Brain pericyte (primary cell): ENCODE results near the gene MEAK7.

Experiments
- DNase-seq: peaks from one replicate; pipeline ENCODE4 v3.0.0-alpha.2; 2012; ENCODE audit warnings: low read depth, low spot score

MEAK7 gene

GRCh38 chr16:84489131-84489530 lies 15.3 kb downstream of the MEAK7 start:
- DNase-seq = no peak

GRCh38 chr16:84487358-84487757 lies 17.1 kb downstream of the MEAK7 start:
- no peak for DNase-seq

DNA sequence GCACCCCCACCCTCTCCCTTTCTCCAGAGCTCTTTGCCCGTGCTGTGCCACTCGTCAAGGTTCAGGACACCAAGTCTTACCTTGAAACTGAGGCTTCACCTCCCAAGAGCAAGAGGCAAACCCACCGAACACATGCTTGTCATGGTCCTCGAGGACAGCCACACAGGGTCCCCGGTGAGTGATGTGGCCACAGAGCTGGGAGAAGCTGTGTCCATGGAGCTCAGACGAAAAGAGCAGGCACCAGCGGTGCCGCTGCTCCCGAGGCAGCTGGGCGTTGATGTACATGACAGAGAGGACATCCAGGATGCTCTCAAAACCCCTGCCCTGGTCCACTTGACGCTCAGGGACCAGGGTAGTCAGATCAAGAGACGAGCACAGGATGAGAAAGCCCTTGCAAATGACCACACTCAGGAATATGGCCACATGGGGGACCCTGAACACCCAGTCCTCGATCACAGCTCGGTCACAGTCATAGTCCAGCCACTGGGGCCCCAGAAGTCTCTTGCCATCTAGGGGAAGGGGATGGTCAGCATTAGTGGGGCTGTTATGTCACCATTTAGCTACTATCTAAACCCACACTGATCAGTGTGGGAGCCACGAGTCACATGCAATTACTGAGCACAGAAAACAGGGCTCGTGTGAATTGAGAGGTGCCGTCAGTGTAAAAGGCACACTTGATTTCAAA lies 17.8 kb downstream of the MEAK7 start:
- no peak for DNase-seq

DNA sequence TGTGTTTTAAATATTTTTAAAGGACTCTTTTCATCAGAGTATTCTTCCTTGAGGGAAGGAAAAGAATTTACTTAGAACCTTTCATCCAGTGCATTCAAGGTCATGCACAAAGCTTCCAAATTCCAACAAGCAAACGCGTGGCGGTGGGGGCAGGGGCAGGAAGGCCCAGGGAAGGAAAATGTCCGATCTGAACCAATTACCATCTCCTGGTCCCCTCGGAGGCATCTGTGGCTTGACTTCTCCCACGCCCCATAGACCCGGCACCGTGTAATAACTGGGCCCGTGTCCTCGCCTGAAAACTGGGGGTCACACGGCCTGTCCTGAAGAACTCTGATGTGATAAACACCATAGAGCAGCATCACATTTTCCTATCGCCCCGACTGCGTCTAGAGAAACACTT lies 18.3 kb downstream of the MEAK7 start:
- DNase-seq = no peak

GRCh38 chr16:84485255-84486010 lies 19.0 kb downstream of the MEAK7 start:
- no peak for DNase-seq

GRCh38 chr16:84484579-84485254 lies 19.7 kb downstream of the MEAK7 start:
- no peak for DNase-seq

DNA sequence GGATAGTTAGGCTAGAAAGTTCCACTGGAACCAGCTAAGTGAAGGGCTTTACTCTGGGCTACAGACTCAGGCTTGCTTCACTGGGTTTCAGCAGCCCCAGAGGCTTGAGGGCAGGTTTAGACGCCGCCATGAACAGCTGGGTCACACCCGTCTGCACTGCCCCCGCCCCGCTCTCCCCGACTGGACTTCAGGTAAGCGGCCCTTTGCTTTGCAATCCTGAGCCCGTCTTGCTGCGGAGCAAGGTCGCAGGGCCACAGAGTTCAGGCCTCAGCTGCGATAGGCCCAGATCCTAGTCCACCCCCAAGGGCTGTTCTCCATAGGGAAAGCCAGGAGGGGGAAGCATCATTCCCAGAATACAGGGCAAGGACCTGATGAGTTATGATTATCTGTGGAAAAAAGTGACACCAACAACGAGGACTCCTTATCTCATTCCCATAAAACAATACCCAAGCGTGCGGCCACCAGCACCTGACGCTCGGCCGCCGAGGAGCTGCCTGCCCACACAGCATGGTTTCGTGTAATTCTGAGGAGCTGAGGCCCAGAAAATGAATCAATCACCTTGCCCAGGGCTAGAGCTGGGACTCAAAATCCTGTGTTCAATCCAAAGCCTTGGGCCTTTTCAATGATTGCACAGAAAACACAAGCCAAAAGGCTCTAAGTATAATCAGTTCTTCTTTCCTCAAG lies 20.4 kb downstream of the MEAK7 start:
- no peak for DNase-seq

DNA sequence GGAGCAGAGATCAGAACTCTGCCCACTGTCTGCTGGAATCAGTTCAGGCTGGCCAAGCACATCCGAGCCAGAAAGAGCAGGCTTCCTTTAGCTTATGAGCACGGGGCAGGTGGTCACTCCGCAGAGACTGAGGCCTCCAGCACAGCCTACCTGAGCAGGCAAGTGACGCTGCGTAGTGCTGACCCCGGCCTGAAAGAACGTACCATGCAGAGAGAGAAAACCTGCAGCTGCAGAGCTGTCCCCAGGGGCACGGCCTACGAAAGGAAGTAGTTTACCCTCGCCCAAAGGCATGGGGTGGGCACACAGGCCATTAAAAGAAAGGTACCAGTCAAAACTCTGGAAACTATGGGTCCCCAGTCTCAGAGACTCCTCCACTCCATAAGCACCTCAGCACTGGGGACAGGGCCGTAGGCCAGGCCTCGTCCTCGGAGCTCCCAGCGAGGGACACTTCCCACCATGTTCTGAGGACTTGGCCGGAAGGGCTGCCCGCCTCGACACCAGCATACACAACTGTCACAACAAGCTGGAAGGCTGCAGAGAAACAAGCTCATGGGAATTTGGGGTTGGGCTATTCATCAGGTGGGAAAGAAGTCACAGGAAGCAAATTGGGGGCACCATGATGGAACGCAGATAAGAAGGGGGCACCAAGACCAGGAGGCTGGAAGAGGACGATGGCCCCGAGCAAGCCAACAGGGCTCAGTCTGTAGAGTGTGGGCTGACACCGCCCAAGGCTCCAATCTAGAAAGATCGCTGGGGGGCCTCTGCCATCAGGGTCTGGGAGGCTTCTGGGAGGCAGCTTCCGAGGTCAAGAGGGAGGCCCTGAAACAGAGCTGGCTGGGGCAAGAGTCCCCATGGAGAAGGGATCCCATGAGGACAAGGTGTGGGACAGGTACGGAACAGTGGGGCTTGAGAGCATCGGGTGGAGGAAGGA lies 21.2 kb downstream of the MEAK7 start:
- DNase-seq = no peak

DNA sequence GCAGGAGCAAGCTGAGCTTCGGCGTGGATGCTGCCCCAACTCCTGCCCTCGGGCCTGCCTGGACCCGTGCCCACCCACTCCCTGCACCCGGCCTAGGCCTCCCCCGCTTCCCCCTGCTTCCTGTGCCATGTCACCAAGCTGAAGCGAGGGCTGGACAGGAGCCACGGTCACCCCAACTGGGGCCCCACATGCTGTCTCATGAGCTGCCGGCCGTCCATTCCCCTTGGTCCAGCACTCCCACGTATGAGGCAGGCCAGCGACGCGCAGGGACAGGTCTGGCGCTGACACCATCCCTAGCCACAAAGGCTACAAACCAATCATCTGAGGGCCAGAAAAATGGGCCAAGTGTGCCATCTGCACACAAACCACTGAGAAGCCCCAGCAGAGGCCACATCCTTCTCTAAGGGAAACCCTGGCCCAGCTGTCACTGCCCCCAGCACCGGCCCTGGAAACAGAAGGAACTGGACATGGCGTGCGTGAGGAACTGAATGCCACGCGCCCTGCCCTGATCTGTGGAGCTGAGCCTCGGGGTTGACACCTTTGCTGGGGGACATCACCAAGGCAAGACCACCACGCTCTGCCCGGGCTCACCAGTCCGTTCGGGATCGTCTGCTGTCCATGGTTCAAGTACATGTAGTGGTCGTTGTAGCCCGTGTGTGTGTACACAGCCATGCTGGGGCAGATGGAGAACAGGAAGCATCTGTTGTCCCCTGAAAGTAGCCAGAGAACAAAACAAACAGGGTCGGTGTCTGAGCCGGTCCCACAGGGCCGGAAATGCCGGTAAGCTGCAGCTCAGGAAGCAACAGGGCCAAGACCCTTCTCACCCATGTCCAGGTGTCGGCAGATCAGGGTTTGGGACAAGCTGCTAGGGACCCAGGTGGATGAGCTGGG lies 22.2 kb downstream of the MEAK7 start:
- no peak for DNase-seq

DNA sequence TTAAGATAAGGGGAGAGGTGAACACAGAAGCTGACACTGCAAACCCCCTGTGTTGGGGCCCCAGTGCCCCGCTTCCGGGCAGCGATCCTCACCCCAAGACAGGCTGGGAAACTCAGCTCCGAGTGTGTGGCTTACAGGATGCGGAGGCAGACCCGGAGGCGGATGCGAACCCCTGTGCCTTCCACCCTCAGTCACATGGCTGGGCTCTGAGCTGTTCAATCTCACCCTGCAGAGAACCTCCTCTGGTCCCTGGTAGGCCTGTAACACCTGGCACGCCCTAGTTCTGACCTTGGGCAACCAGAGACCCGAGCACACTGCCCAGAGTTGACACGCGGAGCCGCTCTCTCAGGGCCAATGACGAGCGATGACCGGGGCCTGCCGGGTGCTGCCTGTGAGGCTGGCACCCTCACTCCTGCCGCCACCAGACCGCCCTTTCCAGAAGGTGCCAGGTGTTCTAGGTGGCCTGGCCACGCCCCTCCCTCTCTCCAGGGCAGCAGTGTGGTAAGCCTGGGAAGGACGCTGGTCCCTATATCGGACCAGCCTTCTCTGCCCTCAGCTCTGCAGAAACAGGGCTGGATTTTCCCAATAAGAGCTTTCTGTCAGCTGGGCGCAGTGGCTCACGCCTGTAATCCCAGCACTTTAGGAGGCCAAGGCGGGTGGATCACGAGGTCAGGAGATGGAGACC lies 23.3 kb downstream of the MEAK7 start:
- DNase-seq = no peak

GRCh38 chr16:84479716-84480450 lies 24.6 kb downstream of the MEAK7 start:
- DNase-seq = no peak

GRCh38 chr16:84478172-84478947 lies 26.1 kb downstream of the MEAK7 start:
- no peak for DNase-seq

DNA sequence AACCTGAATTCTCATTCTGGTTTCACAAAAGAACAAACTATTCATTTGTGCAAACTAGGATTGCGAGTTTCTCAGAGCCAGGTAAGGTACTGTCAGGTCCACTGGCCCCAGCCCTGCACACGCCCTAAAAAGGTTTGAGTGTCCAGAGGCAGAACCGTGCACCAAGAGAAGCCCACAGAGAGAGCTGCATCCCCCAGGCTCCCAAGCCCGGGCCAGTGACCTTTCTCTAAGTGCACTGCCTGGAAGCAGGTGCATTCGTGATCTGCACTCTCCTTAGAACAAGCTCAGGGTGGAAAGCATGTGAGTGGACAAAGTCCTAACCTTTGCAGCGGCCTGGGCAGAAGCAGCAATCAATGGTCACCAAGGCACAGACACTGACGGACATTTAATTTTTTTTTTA lies 26.8 kb downstream of the MEAK7 start:
- DNase-seq = no peak

GRCh38 chr16:84476401-84476800 lies 28.1 kb downstream of the MEAK7 start:
- DNase-seq = no peak

DNA sequence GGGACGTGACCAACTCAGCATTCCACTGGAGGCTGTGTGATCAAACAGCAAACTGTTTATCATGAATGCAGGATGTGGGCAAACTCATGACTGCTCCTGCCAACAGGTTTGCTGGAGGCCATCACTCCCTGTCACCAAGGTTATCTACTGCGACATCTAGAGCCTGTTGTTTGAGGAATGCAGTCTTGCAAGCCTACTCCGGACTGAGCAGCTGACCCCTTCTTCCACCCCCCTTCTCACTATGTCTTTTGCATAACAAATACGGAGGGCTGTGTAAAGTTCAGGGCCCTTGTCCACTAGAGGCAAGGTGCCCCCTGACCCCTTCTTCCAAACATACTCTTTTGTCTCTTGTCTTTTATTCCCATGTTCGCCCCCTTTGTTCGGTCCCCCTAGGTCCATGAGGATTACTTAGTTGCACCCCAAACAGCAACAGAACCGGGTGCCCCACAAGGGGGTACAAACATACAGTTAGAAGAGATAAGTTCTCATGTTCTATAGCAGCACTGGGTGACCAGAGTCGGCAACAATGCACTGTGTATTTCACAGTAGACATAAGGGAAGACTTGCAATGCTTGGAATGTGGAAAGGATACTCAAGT lies 28.7 kb downstream of the MEAK7 start:
- no peak for DNase-seq

- no peak for DNase-seq
These were observed 32.5 kb downstream of the MEAK7 start for GRCh38 chr16:84471966-84472365.

DNA sequence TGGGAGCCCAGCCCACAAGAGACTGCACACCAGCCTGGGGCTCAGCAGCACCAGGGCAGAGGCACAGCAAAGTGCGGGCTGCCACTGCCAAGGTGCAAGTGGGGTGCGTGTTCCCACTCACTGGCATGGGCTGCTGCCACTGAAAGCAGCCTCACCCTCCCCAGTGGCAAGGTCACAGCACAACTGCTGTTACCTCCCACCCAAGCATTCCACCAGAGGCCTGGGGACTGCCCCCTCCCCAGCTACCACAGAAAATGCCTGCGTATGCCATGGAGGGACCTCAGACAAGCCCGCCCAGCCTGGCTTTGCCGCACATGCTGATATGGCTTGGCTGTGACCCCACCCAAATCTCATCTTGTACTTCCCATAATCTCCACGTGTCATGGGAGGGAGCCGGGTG lies 33.1 kb downstream of the MEAK7 start:
- DNase-seq = no peak

DNA sequence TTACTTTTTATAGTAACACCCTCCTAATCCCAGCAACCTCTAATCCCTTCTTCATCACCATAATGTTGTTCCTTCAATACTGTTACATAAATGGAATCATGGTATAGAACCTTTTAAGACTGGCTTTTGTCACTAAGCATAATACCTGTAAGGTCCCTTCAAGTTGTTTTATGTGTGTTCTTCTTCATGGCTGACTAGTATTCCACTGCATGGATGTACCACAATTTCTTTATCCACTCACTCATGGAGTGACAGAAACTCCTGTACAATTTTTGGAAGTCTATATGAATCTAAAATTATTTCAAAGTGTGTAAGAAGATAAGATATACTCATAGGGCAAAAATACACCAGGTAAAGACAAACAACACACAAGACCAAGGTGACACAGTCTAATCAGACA lies 36.8 kb downstream of the MEAK7 start:
- no peak for DNase-seq
